Trophoblast cell (in vitro differentiated cells and primary cell): ENCODE measurements around the gene INPP5D.

Experiments used
- DNase-seq, 2 donors: peaks; one replicate each; pipeline ENCODE4 v3.0.0-alpha.2; 2016
- H2AFZ ChIP-seq: 2 replicates; pipeline ENCODE4 v1.6.1; 2013; ENCODE audit warnings: low read length, moderate library complexity, mild to moderate bottlenecking; ENCODE audit not compliant: insufficient read depth, poor library complexity
- H2AK5ac ChIP-seq: 2 replicates; pipeline ENCODE4 v1.6.1; 2013; ENCODE audit warnings: mild to moderate bottlenecking, low read length
- H2BK120ac ChIP-seq: 2 replicates; pipeline ENCODE4 v1.6.1; 2013; ENCODE audit warnings: low read length, mild to moderate bottlenecking, moderate library complexity; ENCODE audit not compliant: insufficient read depth, poor library complexity
- H2BK12ac ChIP-seq: 2 replicates; pipeline ENCODE4 v1.6.1; 2013; ENCODE audit warnings: mild to moderate bottlenecking, low read length, moderate library complexity
- H2BK5ac ChIP-seq: 2 replicates; pipeline ENCODE4 v1.6.1; 2013; ENCODE audit warnings: low read length, low read depth, moderate library complexity, mild to moderate bottlenecking; ENCODE audit not compliant: poor library complexity
- H3K14ac ChIP-seq: 2 replicates; pipeline ENCODE4 v1.6.1; 2013; ENCODE audit warnings: mild to moderate bottlenecking, low read length
- H3K18ac ChIP-seq: 2 replicates; pipeline ENCODE4 v1.6.1; 2013; ENCODE audit warnings: mild to moderate bottlenecking, low read length
- H3K23ac ChIP-seq: 2 replicates; pipeline ENCODE4 v1.6.1; 2013; ENCODE audit warnings: low read length
- H3K27ac ChIP-seq: 2 replicates; pipeline ENCODE4 v1.5.1; 2013; ENCODE audit warnings: low read depth, mild to moderate bottlenecking, inconsistent platforms, low read length, moderate library complexity
- H3K27me3 ChIP-seq: 2 replicates; pipeline ENCODE4 v1.6.1; 2013; ENCODE audit warnings: inconsistent platforms, mild to moderate bottlenecking, low read length, moderate library complexity; ENCODE audit not compliant: insufficient read depth
- H3K36me3 ChIP-seq, 2 experiments: 1 replicate in 1 of 2; 2 replicates in 1 of 2; pipeline ENCODE4 v1.6.1; 2013; ENCODE audit warnings: low read length in 2 of 2, mild to moderate bottlenecking in 2 of 2, moderate library complexity in 1 of 2; ENCODE audit not compliant: insufficient read depth in 2 of 2, control insufficient read depth in 1 of 2
- H3K4ac ChIP-seq: 2 replicates; pipeline ENCODE4 v1.6.1; 2013; ENCODE audit warnings: low read depth, mild to moderate bottlenecking, low read length, moderate library complexity
- H3K4me1 ChIP-seq, 2 experiments: 1 replicate in 1 of 2; 2 replicates in 1 of 2; pipeline ENCODE4 v1.6.1; 2013; ENCODE audit warnings: low read length in 2 of 2, mild to moderate bottlenecking in 2 of 2, moderate library complexity in 1 of 2; ENCODE audit not compliant: insufficient read depth in 2 of 2, control insufficient read depth in 1 of 2
- H3K4me2 ChIP-seq: 2 replicates; pipeline ENCODE4 v1.6.1; 2013; ENCODE audit warnings: inconsistent platforms, mild to moderate bottlenecking, low read length, moderate library complexity
- H3K4me3 ChIP-seq: 2 replicates; pipeline ENCODE4 v1.5.1; 2013; ENCODE audit warnings: mild to moderate bottlenecking, low read depth, low read length, inconsistent platforms
- H3K79me1 ChIP-seq: one replicate; pipeline ENCODE4 v1.6.1; 2013; ENCODE audit warnings: low read length
- H3K79me2 ChIP-seq: 2 replicates; pipeline ENCODE4 v1.6.1; 2013; ENCODE audit warnings: low read length, mild to moderate bottlenecking; ENCODE audit not compliant: control insufficient read depth, insufficient read depth, poor library complexity
- H3K9ac ChIP-seq: 2 replicates; pipeline ENCODE4 v1.6.1; 2013; ENCODE audit warnings: mild to moderate bottlenecking, low read length
- H3K9me3 ChIP-seq: 2 replicates; pipeline ENCODE4 v1.6.1; 2013; ENCODE audit warnings: low read depth, mild to moderate bottlenecking, control low read depth, inconsistent platforms, low read length; ENCODE audit not compliant: insufficient read depth
- H4K12ac ChIP-seq: 2 replicates; pipeline ENCODE4 v1.6.1; 2013; ENCODE audit warnings: low read depth, mild to moderate bottlenecking, low read length, moderate library complexity
- H4K8ac ChIP-seq: 2 replicates; pipeline ENCODE4 v1.6.1; 2013; ENCODE audit warnings: low read depth, mild to moderate bottlenecking, low read length, moderate library complexity
- H4K91ac ChIP-seq: one replicate; pipeline ENCODE4 v1.6.1; 2013; ENCODE audit warnings: low read depth, mild to moderate bottlenecking, low read length, moderate library complexity
- WGBS: extraction: QIAGEN DNeasy Blood & Tissue Kit; methylation state at CpG from one replicate; pipeline ENCODE4 v1.1.7; 2013; ENCODE audit warnings: missing lambda C conversion rate; ENCODE audit not compliant: insufficient read length, insufficient coverage; ENCODE audit errors: extremely low coverage; 5-methylcytosine and 5-hydroxymethylcytosine counted together

Gene INPP5D

GRCh38 chr2:233165543-233165894 is 105.4 kb downstream of the INPP5D start:
- H3K4me3 ChIP-seq = no peak overlapping the region
- no CpG with 5 or more reads among the region's 4 CpGs for WGBS

GRCh38 chr2:233165895-233166661 is 105.9 kb downstream of the INPP5D start:
- no peaks in the 10 kb centered on the region for H3K79me2 ChIP-seq
- no peak overlapping the region for H4K12ac ChIP-seq
- H3K27me3 ChIP-seq = no peaks in the 10 kb centered on the region
- H3K9ac ChIP-seq = no peak overlapping the region
- no CpG with 5 or more reads among the region's 19 CpGs for WGBS
- H3K4me2 ChIP-seq = no peak overlapping the region
- H2AFZ ChIP-seq = no peak overlapping the region
- no peak overlapping the region for H2BK12ac ChIP-seq
- H2BK120ac ChIP-seq = no peak overlapping the region
- no peak overlapping the region for H4K91ac ChIP-seq
- no peaks in the 10 kb centered on the region for H3K36me3 ChIP-seq
- no peak overlapping the region for H3K23ac ChIP-seq
- H2AK5ac ChIP-seq = no peak overlapping the region
- no peak overlapping the region for H3K18ac ChIP-seq
- no peak overlapping the region for H3K4me3 ChIP-seq
- H3K79me1 ChIP-seq = no peaks in the 10 kb centered on the region
- H2BK5ac ChIP-seq = no peak overlapping the region
- H3K4ac ChIP-seq = no peak overlapping the region
- no peak overlapping the region for H4K8ac ChIP-seq
- DNase-seq = no peak
- no peaks in the 10 kb centered on the region for H3K4me1 ChIP-seq
- H3K27ac ChIP-seq = no peak overlapping the region
- H3K9me3 ChIP-seq = no peaks in the 10 kb centered on the region
- no peak overlapping the region for H3K14ac ChIP-seq

More at GRCh38 chr2:233165543-233165894, 105.4 kb downstream of the INPP5D start:
- Histone ChIP-seq H3K14ac (no peak overlapping the region), H3K9ac (no peak overlapping the region), H3K27me3 (no peaks in the 10 kb centered on the region), H2BK5ac (no peak overlapping the region), H2BK12ac (no peak overlapping the region), H2AK5ac (no peak overlapping the region), H3K4me2 (no peak overlapping the region), H3K79me1 (no peaks in the 10 kb centered on the region), H3K4ac (no peak overlapping the region), H2AFZ (no peak overlapping the region), H4K12ac (no peak overlapping the region), H4K8ac (no peak overlapping the region), H4K91ac (no peak overlapping the region), H2BK120ac (no peak overlapping the region), H3K18ac (no peak overlapping the region), H3K79me2 (no peaks in the 10 kb centered on the region), H3K27ac (no peak overlapping the region), H3K4me1 (no peaks in the 10 kb centered on the region), H3K36me3 (no peaks in the 10 kb centered on the region), H3K9me3 (no peaks in the 10 kb centered on the region), H3K23ac (no peak overlapping the region)
- DNase-seq = no peak

GRCh38 chr2:233168445-233168844 is 108.3 kb downstream of the INPP5D start:
- Histone ChIP-seq H3K4me1 (no peaks in the 10 kb centered on the region), H3K4me2 (no peak overlapping the region), H3K4ac (no peak overlapping the region), H2BK12ac (no peak overlapping the region), H2BK120ac (no peak overlapping the region), H3K79me2 (no peaks in the 10 kb centered on the region), H4K91ac (no peak overlapping the region), H3K14ac (no peak overlapping the region), H3K36me3 (no peaks in the 10 kb centered on the region), H3K9me3 (no peaks in the 10 kb centered on the region), H3K4me3 (no peak overlapping the region), H3K27ac (no peak overlapping the region), H2AFZ (no peak overlapping the region), H4K12ac (no peak overlapping the region), H3K9ac (no peak overlapping the region), H4K8ac (no peak overlapping the region), H3K27me3 (no peaks in the 10 kb centered on the region), H2AK5ac (no peak overlapping the region), H3K79me1 (no peaks in the 10 kb centered on the region), H2BK5ac (no peak overlapping the region), H3K23ac (no peak overlapping the region), H3K18ac (no peak overlapping the region)
- no peak for DNase-seq
- WGBS = no CpG with 5 or more reads among the region's 4 CpGs

- Histone ChIP-seq H2BK12ac (no peak overlapping the region), H3K4me2 (no peak overlapping the region), H3K9ac (no peak overlapping the region), H2BK5ac (no peak overlapping the region), H3K4me1 (no peaks in the 10 kb centered on the region), H3K4me3 (no peak overlapping the region), H3K9me3 (no peaks in the 10 kb centered on the region), H4K12ac (no peak overlapping the region), H4K8ac (no peak overlapping the region), H3K14ac (no peak overlapping the region), H2AFZ (no peak overlapping the region), H3K18ac (no peak overlapping the region), H3K79me1 (no peaks in the 10 kb centered on the region), H3K79me2 (no peaks in the 10 kb centered on the region), H3K27ac (no peak overlapping the region), H4K91ac (no peak overlapping the region), H2BK120ac (no peak overlapping the region), H2AK5ac (no peak overlapping the region), H3K4ac (no peak overlapping the region), H3K36me3 (no peaks in the 10 kb centered on the region), H3K27me3 (no peaks in the 10 kb centered on the region), H3K23ac (no peak overlapping the region)
- no peak for DNase-seq
- WGBS = no CpG with 5 or more reads among the region's 11 CpGs
These were observed 108.8 kb downstream of the INPP5D start for GRCh38 chr2:233168919-233169318.
